HepG2 (cell line): Measurements from ENCODE around the gene ANO10. TPM values are rescaled to one million over a fixed set of nuclear protein-coding genes. Genes with fewer than 3 reads are reported as not detected.

Experiments used
- ATAC-seq: fragments of 200-7000 bp; cut with Tn5 transposase; 3 replicates; pipeline ENCODE4 v1.9.1; 2020; ENCODE audit warnings: mild to moderate bottlenecking, moderate library complexity
- BruUV-seq: library from RNA; stranded (reverse); fragments of 400-500 nt; replicated peaks from 2 replicates; lab custom pipeline; 2021; lab: Mats Ljungman, UMichigan
- CTCF ChIA-PET: fragments of 300-600 bp; formaldehyde crosslinking; extraction: SDS; loops from one replicate; lab custom pipeline; 2021; ENCODE audit warnings: low total read pairs, inconsistent platforms, low intra/inter-chr PET ratio; lab: Yijun Ruan, JAX
- POLR2A ChIA-PET: fragments of 350-600 bp; sonication (Branson Sonifier 250); formaldehyde crosslinking; loops from one replicate; lab custom pipeline; 2020; ENCODE audit warnings: antibody characterized with exemption, inconsistent platforms; lab: Yijun Ruan, JAX
- DNase-seq: peaks from one replicate; pipeline ENCODE4 v3.0.0-alpha.2; 2015; ENCODE audit warnings: low spot score
- FAIRE-seq: peaks from 3 replicates; lab custom pipeline; 2011; peaks lifted over from hg19 to GRCh38; lab: Jason Lieb, UNC
- H2AFZ ChIP-seq: one replicate; pipeline ENCODE4 v1.6.1; 2011; ENCODE audit warnings: low read length, inconsistent platforms
- H3K27ac ChIP-seq: fragments of 300-600 bp; 3 replicates; pipeline ENCODE4 v1.8.0; 2011; ENCODE audit warnings: mixed run types, mild to moderate bottlenecking, mixed read lengths, low read length, inconsistent platforms; ENCODE audit not compliant: insufficient read depth; ENCODE audit errors: extremely low read length
- H3K27me3 ChIP-seq, 2 experiments: fragments of 200-600 bp in 1 of 2; 2 replicates in 1 of 2; 3 replicates in 1 of 2; pipeline versions ENCODE4 v1.6.0 to v1.8.0; 2011; ENCODE audit warnings: low read length in 2 of 2, mild to moderate bottlenecking in 2 of 2, moderate library complexity in 2 of 2, inconsistent platforms in 1 of 2; ENCODE audit not compliant: insufficient read depth in 2 of 2, control insufficient read depth in 1 of 2
- H3K36me3 ChIP-seq, 2 experiments: fragments of 200-600 bp in 1 of 2; replicated peaks in 1 of 2; 2 replicates in 1 of 2; 3 replicates in 1 of 2; pipeline versions ENCODE4 v1.5.1 to v1.8.0; 2011; ENCODE audit warnings: low read length in 2 of 2, inconsistent platforms in 1 of 2; ENCODE audit not compliant: insufficient read depth in 2 of 2, control insufficient read depth in 1 of 2
- H3K4me1 ChIP-seq: 2 replicates; pipeline ENCODE4 v1.5.1; 2012; ENCODE audit warnings: low read length, inconsistent platforms; ENCODE audit not compliant: insufficient read depth
- H3K4me2 ChIP-seq: 2 replicates; pipeline ENCODE4 v1.6.0; 2011; ENCODE audit warnings: low read depth, low read length, inconsistent platforms
- H3K4me3 ChIP-seq, 3 experiments: fragments of 200-600 bp in 1 of 3; sonication (generic), shearing (Covaris generic) in 1 of 3; replicated peaks in 1 of 3; 2 replicates each; pipeline ENCODE4 v1.5.1; 2011 to 2016; ENCODE audit warnings: low read length in 3 of 3, inconsistent platforms in 2 of 3, low read depth in 2 of 3, mild to moderate bottlenecking in 2 of 3, control low read depth in 1 of 3, mixed read lengths in 1 of 3; ENCODE audit not compliant: insufficient read depth in 1 of 3
- H3K79me2 ChIP-seq: one replicate; pipeline ENCODE4 v1.6.1; 2011; ENCODE audit warnings: low read length, inconsistent platforms; ENCODE audit not compliant: insufficient read depth
- H3K9ac ChIP-seq: 2 replicates; pipeline ENCODE4 v1.6.0; 2011; ENCODE audit warnings: mild to moderate bottlenecking, low read depth, low read length, inconsistent platforms; ENCODE audit not compliant: insufficient read depth
- H3K9me3 ChIP-seq: 2 replicates; pipeline ENCODE4 v1.5.1; 2012; ENCODE audit warnings: mild to moderate bottlenecking, low read length
- H4K20me1 ChIP-seq: 2 replicates; pipeline ENCODE4 v1.6.0; 2011; ENCODE audit warnings: inconsistent platforms, mild to moderate bottlenecking, low read length, moderate library complexity; ENCODE audit not compliant: insufficient read depth
- JUNB ChIP-seq: sonication (generic); formaldehyde crosslinking; IDR thresholded peaks from 2 replicates; pipeline ENCODE4 v1.8.0; 2022; ENCODE audit warnings: missing genetic modification reagents, mild to moderate bottlenecking, borderline replicate concordance
- MAZ ChIP-seq, 2 experiments: sonication (generic) in 1 of 2; formaldehyde crosslinking in 1 of 2; IDR thresholded peaks; 2 replicates each; pipeline versions ENCODE4 v1.5.0 to v1.6.1; 2012 to 2020; ENCODE audit warnings: low read depth in 2 of 2, mild to moderate bottlenecking in 2 of 2, borderline replicate concordance in 1 of 2, improper control_type of control experiment in 1 of 2, low read length in 1 of 2, missing genetic modification reagents in 1 of 2, moderate library complexity in 1 of 2
- SNAPC2 ChIP-seq: sonication (generic); formaldehyde crosslinking; IDR thresholded peaks from 2 replicates; pipeline ENCODE4 v1.8.1; 2022; ENCODE audit warnings: mild to moderate bottlenecking, missing genetic modification reagents
- ZNF451 ChIP-seq: sonication (generic); formaldehyde crosslinking; IDR thresholded peaks from 2 replicates; pipeline ENCODE4 v1.5.0; 2020; ENCODE audit warnings: mild to moderate bottlenecking, missing genetic modification reagents
- WGBS: methylation state at CpG from one replicate; pipeline ENCODE4 v1.1.6; 2017; ENCODE audit warnings: low lambda C conversion rate; 5-methylcytosine and 5-hydroxymethylcytosine counted together
- in situ Hi-C: cut with HindIII; loops from 2 replicates; pipeline ENCODE4 v1.10.0; 2017; ENCODE audit warnings: low pct_unique_long_range_greater_than_20kb; ENCODE audit not compliant: extremely low pct_ligation_motif_present
- intact Hi-C: fragments of 100-400 bp; cut with micrococcal nuclease; formaldehyde crosslinking; loops from one replicate; pipeline ENCODE4 v1.10.0; 2022; ENCODE audit not compliant: unreplicated experiment
- polyA plus RNA-seq, 8 experiments: library from polyadenylated mRNA; depleted of rRNA in 3 of 8; stranded (reverse) in 7 of 8; unstranded in 1 of 8; fragments of >200 nt; fragmentation: Illumina TruSeq in 4 of 8; extraction: Trizol in 4 of 8; gene quantifications; 2 replicates each; pipeline versions ENCODE4 v1.2.1 to v1.2.3, GENCODE V29; 2011 to 2016; ENCODE audit warnings: low read depth in 4 of 8, missing spikeins in 1 of 8, mixed read lengths in 1 of 8; ENCODE audit not compliant: insufficient read depth in 1 of 8
- total RNA-seq, 5 experiments: library from RNA; depleted of rRNA; stranded (reverse); fragments of >200 nt; fragmentation: Illumina TruSeq; extraction: Trizol; gene quantifications; 2 replicates each; pipeline ENCODE4 v1.2.3, GENCODE V29; 2016; ENCODE audit warnings: low read depth in 1 of 5
- TF ChIP-seq, protein P1 (sequence below): sonication (generic); formaldehyde crosslinking; IDR thresholded peaks from 2 replicates; pipeline ENCODE4 v1.4.0; 2020; ENCODE audit warnings: mild to moderate bottlenecking, missing genetic modification reagents
- TF ChIP-seq, protein P2 (sequence below): sonication (generic); formaldehyde crosslinking; conservative IDR thresholded peaks from 2 replicates; pipeline ENCODE4 v1.5.0; 2020; ENCODE audit warnings: missing genetic modification reagents
- TF ChIP-seq, protein P3 (sequence below): sonication (generic); formaldehyde crosslinking; IDR thresholded peaks from 2 replicates; pipeline ENCODE4 v1.5.1; 2020; ENCODE audit warnings: mild to moderate bottlenecking, missing genetic modification reagents
- TF ChIP-seq, protein P4 (sequence below): sonication (generic); formaldehyde crosslinking; conservative IDR thresholded peaks from 2 replicates; pipeline ENCODE4 v1.4.0; 2020; ENCODE audit warnings: missing genetic modification reagents
- TF ChIP-seq, protein P5 (sequence below): sonication (generic); formaldehyde crosslinking; conservative IDR thresholded peaks from 2 replicates; pipeline ENCODE4 v1.4.0; 2020; ENCODE audit warnings: missing genetic modification reagents
- TF ChIP-seq, protein P6 (sequence below): sonication (generic); formaldehyde crosslinking; conservative IDR thresholded peaks from 2 replicates; pipeline ENCODE4 v1.8.0; 2022; ENCODE audit warnings: low read depth, missing genetic modification reagents

The ANO10 gene
- total and polyA plus RNA-seq, 2 of the 13 experiments (the other 11 are each of a cell fraction or from before 2014, with no cell fraction given), result 10.4 to 13.1 TPM

DNA sequence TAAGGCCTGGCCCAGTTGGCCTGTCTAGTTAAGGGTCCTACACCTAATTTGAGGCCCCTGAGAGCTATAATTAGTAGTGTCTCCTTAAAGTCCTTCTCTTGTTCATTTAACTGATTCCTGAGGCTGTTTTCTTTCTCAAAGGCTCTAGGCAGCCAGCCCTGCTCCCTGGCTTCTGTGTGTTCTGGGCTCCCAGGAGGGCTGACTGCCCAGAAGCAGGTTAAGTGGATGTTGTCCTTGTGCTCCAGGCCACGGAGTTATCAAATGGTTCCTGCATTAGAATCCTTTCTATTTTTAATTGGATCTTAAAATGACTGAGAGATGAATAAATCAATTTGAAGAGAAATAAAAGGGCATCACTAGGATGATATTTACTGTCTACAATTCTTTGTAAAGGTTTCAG lies 195.4 kb downstream of the ANO10 start (continued):
- TF ChIP-seq, protein P1, sequence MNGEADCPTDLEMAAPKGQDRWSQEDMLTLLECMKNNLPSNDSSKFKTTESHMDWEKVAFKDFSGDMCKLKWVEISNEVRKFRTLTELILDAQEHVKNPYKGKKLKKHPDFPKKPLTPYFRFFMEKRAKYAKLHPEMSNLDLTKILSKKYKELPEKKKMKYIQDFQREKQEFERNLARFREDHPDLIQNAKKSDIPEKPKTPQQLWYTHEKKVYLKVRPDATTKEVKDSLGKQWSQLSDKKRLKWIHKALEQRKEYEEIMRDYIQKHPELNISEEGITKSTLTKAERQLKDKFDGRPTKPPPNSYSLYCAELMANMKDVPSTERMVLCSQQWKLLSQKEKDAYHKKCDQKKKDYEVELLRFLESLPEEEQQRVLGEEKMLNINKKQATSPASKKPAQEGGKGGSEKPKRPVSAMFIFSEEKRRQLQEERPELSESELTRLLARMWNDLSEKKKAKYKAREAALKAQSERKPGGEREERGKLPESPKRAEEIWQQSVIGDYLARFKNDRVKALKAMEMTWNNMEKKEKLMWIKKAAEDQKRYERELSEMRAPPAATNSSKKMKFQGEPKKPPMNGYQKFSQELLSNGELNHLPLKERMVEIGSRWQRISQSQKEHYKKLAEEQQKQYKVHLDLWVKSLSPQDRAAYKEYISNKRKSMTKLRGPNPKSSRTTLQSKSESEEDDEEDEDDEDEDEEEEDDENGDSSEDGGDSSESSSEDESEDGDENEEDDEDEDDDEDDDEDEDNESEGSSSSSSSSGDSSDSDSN (CRISPR knock-in tag), result no peak
- TF ChIP-seq, protein P2, sequence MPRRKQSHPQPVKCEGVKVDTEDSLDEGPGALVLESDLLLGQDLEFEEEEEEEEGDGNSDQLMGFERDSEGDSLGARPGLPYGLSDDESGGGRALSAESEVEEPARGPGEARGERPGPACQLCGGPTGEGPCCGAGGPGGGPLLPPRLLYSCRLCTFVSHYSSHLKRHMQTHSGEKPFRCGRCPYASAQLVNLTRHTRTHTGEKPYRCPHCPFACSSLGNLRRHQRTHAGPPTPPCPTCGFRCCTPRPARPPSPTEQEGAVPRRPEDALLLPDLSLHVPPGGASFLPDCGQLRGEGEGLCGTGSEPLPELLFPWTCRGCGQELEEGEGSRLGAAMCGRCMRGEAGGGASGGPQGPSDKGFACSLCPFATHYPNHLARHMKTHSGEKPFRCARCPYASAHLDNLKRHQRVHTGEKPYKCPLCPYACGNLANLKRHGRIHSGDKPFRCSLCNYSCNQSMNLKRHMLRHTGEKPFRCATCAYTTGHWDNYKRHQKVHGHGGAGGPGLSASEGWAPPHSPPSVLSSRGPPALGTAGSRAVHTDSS (CRISPR knock-in tag), result no peak
- TF ChIP-seq MAZ (IDR thresholded peaks at IDR 0.05; ENCODE audit: borderline replicate concordance, low read depth, low read length) (no peak), MAZ (CRISPR knock-in tag; IDR thresholded peaks at IDR 0.05; ENCODE audit: low read depth) (no peak)
- TF ChIP-seq, all 625 proteins: peak for 0

DNA sequence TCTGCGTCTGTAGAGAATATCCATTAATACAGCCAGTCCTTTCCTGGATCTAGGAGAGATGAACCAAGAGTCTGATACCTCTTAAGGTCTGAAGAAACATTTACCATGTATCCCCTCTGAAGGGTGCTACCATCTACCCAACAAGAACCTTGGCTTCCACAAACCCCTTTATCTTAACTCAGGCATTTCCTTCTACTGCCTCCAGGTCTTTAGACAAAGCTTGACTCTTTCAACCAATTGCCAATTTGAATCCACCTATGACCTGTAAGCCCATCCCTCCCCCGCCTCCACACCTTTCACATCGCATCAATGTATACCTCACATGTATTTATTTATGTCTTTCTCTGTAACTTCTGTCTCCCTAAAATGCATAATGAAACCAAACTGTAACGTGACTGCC lies 196.0 kb downstream of the ANO10 start:
- FAIRE-seq, result no peak
- TF ChIP-seq, protein P3, sequence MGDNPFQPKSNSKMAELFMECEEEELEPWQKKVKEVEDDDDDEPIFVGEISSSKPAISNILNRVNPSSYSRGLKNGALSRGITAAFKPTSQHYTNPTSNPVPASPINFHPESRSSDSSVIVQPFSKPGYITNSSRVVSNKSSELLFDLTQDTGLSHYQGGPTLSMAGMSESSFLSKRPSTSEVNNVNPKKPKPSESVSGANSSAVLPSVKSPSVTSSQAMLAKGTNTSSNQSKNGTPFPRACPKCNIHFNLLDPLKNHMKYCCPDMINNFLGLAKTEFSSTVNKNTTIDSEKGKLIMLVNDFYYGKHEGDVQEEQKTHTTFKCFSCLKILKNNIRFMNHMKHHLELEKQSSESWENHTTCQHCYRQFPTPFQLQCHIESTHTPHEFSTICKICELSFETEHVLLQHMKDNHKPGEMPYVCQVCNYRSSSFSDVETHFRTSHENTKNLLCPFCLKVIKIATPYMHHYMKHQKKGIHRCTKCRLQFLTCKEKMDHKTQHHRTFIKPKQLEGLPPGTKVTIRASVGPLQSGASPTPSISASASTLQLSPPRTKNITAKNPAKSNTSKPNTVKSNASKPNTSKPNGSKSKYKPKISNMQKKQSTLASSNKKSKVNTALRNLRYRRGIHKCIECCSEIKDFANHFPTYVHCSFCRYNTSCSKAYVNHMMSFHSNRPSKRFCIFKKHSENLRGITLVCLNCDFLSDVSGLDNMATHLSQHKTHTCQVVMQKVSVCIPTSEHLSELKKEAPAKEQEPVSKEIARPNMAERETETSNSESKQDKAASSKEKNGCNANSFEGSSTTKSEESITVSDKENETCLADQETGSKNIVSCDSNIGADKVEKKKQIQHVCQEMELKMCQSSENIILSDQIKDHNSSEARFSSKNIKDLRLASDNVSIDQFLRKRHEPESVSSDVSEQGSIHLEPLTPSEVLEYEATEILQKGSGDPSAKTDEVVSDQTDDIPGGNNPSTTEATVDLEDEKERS (CRISPR knock-in tag), result no peak
- TF ChIP-seq, protein P4, sequence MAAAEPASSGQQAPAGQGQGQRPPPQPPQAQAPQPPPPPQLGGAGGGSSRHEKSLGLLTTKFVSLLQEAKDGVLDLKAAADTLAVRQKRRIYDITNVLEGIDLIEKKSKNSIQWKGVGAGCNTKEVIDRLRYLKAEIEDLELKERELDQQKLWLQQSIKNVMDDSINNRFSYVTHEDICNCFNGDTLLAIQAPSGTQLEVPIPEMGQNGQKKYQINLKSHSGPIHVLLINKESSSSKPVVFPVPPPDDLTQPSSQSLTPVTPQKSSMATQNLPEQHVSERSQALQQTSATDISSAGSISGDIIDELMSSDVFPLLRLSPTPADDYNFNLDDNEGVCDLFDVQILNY, result no peak
- TF ChIP-seq, protein P5, sequence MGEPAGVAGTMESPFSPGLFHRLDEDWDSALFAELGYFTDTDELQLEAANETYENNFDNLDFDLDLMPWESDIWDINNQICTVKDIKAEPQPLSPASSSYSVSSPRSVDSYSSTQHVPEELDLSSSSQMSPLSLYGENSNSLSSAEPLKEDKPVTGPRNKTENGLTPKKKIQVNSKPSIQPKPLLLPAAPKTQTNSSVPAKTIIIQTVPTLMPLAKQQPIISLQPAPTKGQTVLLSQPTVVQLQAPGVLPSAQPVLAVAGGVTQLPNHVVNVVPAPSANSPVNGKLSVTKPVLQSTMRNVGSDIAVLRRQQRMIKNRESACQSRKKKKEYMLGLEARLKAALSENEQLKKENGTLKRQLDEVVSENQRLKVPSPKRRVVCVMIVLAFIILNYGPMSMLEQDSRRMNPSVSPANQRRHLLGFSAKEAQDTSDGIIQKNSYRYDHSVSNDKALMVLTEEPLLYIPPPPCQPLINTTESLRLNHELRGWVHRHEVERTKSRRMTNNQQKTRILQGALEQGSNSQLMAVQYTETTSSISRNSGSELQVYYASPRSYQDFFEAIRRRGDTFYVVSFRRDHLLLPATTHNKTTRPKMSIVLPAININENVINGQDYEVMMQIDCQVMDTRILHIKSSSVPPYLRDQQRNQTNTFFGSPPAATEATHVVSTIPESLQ (CRISPR knock-in tag), result no peak
- TF ChIP-seq, protein P6, sequence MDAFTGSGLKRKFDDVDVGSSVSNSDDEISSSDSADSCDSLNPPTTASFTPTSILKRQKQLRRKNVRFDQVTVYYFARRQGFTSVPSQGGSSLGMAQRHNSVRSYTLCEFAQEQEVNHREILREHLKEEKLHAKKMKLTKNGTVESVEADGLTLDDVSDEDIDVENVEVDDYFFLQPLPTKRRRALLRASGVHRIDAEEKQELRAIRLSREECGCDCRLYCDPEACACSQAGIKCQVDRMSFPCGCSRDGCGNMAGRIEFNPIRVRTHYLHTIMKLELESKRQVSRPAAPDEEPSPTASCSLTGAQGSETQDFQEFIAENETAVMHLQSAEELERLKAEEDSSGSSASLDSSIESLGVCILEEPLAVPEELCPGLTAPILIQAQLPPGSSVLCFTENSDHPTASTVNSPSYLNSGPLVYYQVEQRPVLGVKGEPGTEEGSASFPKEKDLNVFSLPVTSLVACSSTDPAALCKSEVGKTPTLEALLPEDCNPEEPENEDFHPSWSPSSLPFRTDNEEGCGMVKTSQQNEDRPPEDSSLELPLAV (CRISPR knock-in tag), result no peak
- TF ChIP-seq ZNF451 (CRISPR knock-in tag) (no peak), JUNB (no peak), SNAPC2 (CRISPR knock-in tag) (no peak)

More for the DNA sequence above, 196.0 kb downstream of the ANO10 start:
- no peak overlapping the region for H3K27ac ChIP-seq
- no peaks in the 10 kb centered on the region for H3K79me2 ChIP-seq
- no peak overlapping the region for H3K4me2 ChIP-seq
- H3K9ac ChIP-seq, result no peak overlapping the region
- ATAC-seq (no peak), DNase-seq (no peak)
- 88% methylated on average over 4 of the region's 4 CpGs for WGBS
- no TSS peak for BruUV-seq
- in situ Hi-C loops (no loop called here), intact Hi-C loops (no loop called here)
- H4K20me1 ChIP-seq, result no peaks in the 10 kb centered on the region
- CTCF ChIA-PET, result no interaction called here
- H3K27me3 ChIP-seq, result no peaks in the 10 kb centered on the region
- no peaks in the 10 kb centered on the region for H3K36me3 ChIP-seq
- POLR2A ChIA-PET, result no interaction called here
- no peak overlapping the region for H3K4me3 ChIP-seq
- no peaks in the 10 kb centered on the region for H3K4me1 ChIP-seq
- H2AFZ ChIP-seq, result no peak overlapping the region
- H3K9me3 ChIP-seq, result peaks cover 8% of the 10 kb centered on the region
